ENCODE measurements around the gene TAGLN.

Gene TAGLN

DNA sequence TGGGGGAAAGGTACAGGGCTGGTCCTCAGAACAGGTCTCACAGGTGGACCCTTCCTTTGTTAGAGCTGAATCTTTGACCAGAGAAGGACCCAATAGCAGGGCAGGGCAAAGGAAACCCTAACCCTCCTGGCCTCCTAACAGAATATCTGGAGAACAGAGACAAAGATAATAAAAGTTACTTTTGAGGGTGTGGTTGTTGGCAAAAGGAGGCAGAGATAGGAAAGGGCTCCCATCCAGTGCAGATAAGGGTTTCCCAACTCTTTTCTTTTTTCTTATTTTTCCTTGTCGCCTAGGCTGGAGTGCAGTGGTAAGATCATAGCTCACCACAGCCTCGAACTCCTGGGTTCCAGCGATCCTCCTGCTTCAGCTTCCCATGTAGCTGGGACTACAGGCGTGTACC, 20.8 kb downstream of the TAGLN start:
- FAIRE-seq (no peak), DNase-seq (ENCODE audit: insufficient read length, low spot score) (no peak)
- no peak for TF ChIP-seq CTCF (IDR thresholded peaks at IDR 0.05; ENCODE audit: insufficient read depth, missing control alignments)

- no peak for DNase-seq (ENCODE audit: insufficient read length, low spot score)
- TF ChIP-seq CTCF (IDR thresholded peaks at IDR 0.05; ENCODE audit: insufficient read depth, missing control alignments), result no peak
- no peak for FAIRE-seq
Measured at GRCh38 chr11:117220568-117220967, 21.4 kb downstream of the TAGLN start.

GRCh38 chr11:117220999-117221774, 22.0 kb downstream of the TAGLN start:
- no peak for TF ChIP-seq CTCF (IDR thresholded peaks at IDR 0.05; ENCODE audit: insufficient read depth, missing control alignments)
- DNase-seq (ENCODE audit: insufficient read length, low spot score), result no peak
- FAIRE-seq, result no peak

GRCh38 chr11:117221775-117222517, 22.8 kb downstream of the TAGLN start:
- FAIRE-seq (no peak), DNase-seq (ENCODE audit: insufficient read length, low spot score) (no peak)
- no peak for TF ChIP-seq CTCF (IDR thresholded peaks at IDR 0.05; ENCODE audit: insufficient read depth, missing control alignments)

DNA sequence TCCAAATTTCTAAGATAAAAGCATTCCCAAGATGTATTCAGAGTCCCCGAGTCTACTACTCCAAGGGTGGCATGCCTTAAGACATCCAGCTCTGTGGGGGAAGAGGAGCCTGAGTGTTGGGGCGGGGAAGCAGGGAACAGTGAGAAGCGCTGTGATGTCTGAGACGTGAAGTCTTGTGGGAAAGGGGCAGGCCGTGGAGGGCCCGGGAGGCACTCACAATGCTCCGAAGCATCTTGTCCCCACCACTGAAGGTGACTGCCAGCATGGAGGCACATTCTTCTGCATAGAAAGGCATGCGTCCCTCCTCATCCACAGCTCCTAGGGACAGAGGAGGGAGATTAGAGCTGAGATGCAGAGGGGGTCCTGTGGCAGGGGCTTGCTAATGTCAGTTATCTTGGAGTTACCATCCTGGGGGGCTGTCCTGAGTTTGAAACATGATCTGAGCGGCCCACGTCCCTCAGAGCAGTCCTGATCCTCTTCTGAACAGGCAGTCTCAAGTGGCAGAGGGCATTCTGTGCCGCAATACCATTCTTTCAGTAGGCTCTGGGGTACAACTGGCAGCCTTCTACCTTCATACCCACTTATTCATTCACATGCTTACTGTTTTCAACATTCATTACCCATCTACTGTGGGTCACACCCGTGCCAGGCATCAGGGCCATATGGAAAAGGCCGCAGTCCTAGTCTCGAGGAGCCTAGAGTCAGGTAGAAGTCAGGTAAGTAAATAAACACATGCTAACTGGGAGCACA, 24.0 kb downstream of the TAGLN start:
- FAIRE-seq, result no peak
- no peak for TF ChIP-seq CTCF (IDR thresholded peaks at IDR 0.05; ENCODE audit: insufficient read depth, missing control alignments)
- DNase-seq (ENCODE audit: insufficient read length, low spot score), result no peak

DNA sequence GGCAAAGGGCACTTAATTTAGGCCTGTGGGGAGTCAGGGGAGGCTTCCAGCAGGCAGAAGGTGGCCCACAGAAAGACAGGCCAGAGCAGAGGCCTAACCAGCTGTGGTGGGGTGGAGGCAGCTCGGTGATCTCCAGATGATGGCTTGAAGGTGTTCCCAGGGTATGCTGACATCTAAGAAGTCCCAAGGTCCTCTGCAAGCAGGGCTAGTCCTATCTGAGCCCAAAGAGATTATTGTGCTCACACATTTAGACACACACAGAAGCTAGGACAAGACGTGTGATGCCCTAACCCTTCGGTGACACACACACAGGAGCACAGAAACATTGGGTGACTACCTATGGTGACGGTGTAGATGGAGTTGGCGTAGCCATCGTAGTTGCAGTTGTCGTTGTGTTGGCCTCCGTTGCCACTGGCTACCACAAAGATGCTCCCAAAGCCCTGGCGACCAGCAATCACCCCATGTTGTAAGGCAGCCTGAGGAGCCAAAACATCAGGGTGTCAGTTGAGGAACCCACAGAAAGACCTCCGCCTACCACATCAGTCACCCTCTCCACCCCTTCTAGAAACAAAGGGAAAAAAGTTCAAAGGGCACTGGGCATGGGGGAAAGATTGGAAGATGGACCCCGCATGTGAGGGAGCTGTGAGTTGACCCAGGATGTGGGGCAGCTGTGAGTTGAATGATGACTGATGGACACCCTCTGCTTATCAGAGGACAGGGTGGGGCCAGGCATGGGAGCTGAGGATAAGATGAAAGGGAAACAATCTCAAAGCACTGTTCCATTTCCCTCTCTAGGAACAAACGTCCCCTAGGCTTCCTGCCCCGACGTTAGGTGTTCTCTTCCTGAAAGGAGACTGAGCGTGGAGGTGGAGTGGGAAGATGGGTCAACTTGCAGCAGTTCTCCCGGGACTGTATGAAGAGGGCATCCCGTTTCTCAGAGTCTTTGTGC, 24.8 kb downstream of the TAGLN start:
- FAIRE-seq, result no peak
- TF ChIP-seq CTCF (IDR thresholded peaks at IDR 0.05; ENCODE audit: insufficient read depth, missing control alignments), result no peak
- DNase-seq (ENCODE audit: insufficient read length, low spot score), result no peak

All from D721Med (cell line).